Measurements from ENCODE around the gene SPTY2D1.
A peak's percentile ranks its signal among the peaks of the same experiment; 100 is the strongest.
"Not testable (repeated sequence)": the region's sequence is repeated elsewhere in the genome, so short reads cannot be mapped to it uniquely, and the experiment has no call there.

SPTY2D1 gene

DNA sequence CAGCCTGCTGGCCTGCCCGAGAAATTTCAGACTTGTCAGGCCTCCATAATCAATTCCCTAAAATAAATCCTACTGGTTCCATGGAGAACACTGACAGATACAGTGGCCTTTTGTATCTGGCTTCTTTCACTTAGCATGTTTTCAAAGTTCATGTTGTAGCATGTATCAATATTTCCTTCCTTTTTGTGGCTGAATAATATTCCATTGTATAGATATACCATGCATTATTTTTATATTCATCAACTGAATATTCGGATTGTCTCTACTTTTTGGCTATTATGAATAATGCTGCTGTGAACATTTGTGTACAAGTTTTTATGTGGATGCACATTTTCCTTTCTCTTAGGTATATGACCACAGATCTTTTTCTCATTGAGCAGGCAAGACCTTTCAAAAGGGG, 10.4 kb downstream of the SPTY2D1 start:
- no peak for DNase-seq

DNA sequence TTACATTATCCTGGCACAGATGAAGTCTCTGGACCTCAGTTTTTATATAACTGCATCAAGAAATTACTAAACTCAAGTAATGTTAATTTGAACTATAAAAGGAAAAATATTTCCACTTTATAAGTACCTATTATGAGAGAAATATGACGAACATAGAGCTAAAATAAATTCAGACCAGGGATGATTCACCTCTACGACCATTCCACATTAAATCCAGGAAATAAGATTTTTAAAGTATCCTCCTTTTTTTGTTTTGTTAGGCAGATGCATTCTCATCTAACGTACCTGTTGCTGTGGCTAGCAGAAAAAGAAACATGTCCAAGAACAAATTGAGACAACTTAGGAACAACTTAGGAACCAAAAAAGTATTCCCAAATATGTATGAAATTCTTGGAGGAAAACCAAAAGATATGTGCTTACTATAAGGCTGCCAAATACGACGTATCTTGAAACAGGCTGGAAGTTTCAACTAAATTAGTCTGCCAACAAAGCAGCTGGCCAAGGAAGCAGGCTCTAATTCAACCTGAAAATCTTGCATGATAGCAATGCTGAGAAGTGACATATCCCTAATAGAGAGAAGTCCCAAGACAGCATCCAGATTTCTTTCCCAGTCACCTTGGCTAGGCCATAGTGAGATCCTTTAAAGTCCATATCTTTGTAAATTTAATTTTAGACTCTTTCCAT, 15.7 kb downstream of the SPTY2D1 start:
- DNase-seq: no peak

DNA sequence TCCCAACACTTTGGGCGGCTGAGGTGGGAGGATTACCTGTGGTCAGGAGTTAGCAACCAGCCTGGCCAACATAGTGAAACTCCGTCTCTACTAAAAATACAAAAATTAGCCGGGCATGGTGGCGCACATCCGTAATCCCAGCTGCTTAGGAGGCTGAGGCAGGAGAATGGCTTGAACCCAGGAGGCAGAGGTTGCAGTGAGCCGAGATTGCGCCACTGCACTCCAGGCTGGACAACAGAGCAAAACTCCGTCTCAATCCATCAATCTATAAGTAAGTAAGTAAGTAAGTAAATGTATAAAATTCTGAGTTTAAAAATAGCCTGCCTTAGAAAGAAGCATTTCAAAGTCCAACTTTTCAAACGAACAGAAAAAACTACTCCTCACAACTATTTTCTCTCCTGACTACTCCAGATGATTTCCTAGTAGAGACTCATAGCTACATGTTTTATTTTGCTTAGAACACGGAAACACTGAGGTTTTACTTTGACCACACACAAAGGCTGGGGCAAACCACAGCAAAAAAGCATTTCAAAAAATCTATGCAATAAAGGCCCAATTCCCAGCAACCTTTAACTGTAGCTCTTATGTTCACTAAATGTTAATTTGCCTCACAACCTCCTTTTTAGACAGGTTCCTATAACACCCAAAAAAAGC, 16.3 kb downstream of the SPTY2D1 start:
- DNase-seq: no peak

DNA sequence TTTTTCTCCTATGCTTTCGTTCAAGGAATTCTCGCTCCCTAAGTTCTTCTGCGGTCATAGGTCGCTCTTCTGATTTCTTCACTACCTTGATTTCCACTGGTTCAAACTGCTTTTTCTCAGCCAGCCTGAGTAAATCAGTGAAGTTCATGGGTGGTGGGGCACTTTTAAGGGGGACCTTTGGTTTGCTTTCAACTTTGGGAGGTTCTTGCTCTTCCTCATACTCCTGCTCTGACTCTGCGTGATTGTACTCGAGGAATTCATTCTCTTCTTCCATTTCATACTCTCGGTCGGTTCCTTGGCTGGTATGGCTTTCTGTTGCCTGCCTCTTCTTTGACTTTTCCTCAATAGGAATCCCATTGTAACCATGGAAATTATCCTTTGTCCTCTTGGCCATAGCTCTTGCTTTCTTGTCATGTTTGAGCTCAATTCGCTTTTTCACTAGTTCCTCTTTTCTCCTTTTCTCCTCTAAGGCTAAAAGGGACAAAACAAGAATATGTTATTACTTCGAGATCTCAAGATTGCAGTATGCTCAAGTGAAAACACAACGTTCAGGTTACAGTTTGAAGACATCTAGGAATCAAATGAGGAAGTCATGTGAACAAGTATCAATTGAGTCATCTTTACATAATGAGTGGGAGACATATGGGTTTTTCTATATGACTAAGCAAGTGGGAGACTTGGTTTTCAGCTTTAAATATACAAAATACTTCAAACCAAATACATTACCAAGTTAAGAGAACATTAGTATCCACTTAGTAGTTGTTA, 18.3 kb downstream of the SPTY2D1 start:
- no peak for DNase-seq

DNA sequence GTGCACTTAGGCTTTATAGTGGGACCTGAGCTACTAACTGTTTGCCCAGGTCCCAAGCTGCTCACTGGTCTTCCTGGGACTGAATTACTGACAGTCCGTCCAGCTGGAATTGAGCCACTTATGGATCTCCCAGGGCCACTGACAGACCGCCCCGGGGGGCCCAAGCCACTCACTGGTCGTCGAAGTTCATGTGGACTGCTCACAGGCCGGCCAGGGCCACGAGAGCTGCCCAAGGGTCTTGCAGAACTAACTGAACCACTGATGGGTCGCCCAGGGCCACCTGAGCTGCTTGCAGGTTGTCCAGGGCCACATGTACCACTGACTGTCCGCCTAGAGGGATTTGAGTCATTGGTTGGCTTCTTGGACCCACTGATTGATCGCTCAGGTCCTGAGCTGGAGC, 19.5 kb downstream of the SPTY2D1 start:
- no peak for DNase-seq

DNA sequence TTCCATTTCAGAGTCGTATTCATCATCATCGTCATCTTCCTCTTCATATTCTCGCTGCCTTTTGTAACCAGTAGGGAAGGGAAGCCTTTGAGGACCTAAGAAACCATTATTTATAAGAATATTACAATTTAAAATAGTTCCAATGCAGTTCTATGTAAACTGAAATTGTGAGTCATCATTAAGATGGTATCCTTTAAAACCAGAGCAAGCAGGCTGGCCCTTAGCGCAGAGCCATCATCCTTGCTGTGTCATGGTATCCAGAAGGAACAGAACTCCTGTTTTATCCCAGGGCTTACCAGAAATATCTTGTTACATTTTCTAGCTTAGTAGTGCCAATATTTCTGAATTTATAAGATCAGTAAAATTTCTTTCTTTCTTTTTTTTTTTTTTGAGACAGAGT, 21.7 kb downstream of the SPTY2D1 start:
- no peak for DNase-seq

DNA sequence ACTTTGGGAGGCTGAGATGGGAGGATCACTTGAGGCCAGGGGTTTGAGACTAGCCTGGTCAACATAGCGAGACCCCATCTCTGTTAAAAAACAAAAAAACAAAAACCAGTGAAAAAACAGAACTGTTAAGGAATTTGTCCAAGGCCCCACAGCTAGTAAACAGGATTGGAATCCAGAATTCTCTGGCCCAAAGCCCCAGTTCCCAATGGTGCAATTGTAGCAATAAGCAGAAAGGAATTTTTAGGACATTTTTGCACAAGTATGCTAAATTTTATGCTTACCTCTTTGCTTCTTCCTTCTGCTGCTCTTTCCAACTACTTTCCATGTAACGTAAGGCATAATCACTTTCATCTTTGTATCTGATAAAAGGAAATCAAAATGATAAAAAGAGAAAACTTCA, 22.9 kb downstream of the SPTY2D1 start:
- DNase-seq: no peak

DNA sequence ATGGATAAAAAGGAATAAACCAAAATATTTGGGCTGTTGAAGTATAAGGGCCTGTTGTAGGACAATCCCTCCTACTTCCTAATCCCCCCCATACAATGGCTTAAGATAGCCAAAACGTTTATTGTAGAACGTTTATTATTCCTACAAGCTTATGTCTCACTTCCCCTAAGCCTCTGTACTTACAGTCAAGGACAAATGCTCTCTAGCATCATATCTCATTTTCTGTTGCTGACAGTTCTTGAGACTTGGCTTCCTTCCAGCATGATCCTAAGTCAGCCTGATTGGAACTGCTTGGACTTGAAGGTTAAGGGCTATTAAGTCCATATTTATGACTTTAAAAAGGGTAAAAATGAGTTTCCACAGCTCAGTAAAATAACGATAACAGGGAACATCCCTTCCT, 25.8 kb downstream of the SPTY2D1 start:
- DNase-seq: no peak

DNA sequence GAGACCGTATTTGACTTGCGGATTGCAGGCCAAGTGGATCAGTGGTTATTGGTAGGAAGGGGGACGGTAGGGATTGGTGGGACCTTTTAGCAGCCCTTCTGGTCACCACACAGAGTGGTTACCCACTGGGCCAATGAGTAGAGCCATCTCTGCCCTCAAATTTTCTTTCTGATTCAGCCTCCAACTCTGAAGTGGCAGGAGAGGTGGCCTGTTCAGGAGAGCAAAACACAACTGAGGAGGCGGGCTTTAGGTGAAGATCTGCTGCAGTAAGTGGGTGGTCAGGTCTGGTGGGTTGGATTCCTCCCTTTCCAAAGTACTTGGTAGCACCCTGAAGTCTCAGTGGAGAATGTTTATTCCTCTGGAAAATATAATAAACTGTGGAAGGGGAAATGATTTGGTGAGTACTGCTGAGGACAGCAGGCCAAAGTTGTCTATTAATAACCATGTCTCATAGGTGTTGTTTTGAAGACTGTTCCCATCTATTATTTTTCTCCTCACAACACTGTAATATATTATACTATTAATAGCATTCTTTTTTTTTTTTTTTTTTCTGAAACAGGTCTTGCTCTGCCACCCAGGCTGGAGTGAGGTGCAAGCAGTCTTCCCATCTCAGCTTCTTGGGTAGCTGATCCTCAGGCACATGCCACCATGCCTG, 33.1 kb downstream of the SPTY2D1 start:
- no peak for DNase-seq

DNA sequence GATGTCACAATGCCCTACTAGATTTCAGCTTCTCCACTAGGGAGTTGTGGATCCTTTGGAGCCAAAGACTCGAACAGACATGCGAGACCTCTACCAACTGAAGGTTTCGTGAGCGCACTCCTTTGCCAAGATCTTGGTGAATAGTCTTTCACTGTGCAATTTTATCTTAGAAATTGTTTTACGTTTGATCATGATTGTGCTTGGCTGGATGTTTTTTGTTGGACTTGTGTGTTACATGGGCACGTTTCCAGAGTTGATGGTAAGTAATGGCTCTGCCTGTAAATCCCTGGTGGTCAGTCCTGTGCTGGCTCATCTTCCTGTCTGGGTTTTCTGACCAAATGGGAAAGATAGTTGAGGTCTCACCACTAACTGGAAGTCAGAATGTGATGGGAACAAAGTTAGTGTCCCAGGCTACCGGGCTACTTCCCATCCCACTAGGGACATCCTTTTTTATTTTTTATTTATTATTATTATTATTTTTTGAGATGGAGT, 34.4 kb downstream of the SPTY2D1 start, which contains the start of gene MISFA:
MISFA (plus strand) TSS at position 51 of the 492 bp plus-strand sequence; CDS start at position 191, 140 bp downstream.
- DNase-seq: no peak

DNA sequence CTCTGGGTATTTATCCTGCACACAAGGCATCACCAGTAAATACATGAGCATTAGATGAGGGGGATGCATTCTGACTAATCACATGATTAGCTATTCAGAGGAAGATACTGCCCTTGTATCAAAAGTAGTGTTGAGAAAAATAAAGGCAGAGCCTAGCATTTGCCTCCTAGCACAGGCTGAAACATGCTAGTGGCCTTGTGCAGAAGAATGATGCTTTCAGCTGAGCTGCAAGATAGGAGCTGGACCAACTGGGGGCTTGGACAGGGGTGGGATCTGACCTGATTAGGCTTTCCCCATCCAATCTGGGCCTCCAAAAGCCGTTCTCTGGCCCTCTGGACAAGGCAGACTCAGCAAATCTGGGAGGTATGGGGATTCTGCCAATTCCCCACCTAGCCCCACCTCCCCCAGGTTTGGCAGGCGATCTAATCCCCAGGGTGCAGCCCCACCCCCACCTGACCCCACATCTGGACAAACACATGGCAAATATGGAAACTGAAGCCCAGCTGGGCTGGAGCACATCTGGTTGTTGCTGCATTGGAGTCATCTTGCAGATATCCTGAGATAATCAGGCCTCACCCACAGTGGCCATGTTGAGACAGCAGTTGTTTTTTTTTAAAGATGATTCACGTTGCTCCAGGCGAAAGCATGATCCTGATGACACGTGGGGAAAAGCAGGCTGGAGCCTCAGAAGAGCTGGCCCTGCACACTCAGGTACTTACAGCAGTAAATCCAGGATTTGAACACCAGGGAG, 39.0 kb downstream of the SPTY2D1 start:
- no peak for DNase-seq

DNA sequence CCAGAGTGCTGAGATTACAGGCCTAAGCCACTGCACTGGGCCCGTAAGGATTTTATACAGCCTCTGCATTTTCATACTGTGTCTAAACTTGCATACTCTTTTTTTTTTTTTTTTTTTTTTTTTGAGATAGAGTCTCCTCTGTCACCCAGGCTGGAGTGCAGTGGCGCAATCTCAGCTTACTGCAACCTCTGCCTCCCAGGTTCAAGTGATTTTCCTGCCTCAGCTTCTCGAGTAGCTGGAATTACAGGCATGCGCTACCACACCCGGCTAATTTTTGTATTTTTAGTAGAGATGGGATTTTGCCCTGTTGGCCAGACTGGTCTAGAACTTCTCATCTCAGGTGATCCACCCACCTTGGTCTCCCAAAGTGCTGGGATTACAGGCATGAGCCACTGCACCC, 40.1 kb downstream of the SPTY2D1 start:
- not testable (repeated sequence) for DNase-seq

DNA sequence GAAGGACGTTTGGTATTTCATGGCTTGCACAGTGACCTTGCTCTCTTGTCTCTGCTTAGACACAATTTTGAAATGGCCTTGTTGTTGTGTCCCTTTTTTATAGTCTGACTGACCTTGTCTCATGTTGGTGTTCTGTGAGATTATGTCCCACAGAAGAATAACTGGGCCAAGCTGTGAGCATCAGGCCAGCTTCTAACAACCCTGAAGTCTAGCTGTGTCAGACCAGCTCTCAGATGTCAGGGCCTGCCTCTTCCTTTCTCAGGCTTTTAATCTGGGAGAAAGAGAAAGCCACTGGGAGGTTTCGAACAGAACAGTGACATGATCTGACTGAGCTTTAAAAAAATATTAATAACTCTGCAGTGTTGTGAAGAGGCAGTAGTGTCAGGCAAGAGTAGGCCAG, 43.6 kb downstream of the SPTY2D1 start:
- no peak for DNase-seq

DNA sequence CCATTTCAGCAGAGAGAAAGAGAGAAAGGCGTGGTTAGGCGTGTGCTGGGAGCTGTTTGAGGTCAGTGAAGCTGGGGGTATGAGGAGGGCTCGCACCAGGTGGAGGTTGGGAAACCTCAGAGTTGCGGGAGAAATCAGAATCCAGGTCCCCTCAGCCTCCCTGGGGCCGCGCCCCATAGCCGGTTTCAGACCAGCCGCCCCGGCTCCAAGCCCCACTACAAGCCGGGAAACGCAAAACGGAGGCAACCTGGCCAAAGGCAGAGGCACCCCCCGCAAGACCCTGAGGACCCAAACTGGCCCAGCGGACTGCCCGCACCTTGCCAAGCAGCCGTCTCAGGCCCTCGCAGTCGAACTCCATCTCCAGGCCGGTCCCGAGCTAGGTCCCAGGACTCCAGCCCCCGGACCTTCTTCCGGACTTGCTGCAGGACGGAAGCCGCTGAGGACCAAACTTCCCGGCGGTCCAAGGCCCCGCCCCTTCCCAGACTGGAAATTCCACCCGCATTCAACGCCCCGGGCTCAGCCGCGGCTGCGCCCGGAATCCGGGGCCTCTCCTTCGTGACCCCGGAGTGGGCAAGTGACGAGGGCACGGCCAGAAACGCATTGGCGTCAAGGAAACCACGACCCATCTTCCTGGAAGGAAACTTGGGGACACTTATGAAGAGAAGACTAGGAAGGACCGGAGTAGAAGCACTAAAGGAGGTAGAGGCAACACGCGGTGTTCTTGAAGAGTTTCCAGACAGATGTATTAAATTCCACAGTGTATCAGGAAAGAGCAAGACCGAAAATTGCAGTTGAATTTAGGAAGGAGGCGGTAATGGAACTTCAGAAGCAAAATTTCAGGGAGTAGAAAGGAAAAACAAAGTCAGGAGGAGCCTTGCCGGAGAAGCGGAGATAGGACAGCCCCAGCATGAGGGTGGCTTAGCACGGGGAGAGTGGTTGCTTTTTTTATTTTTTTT, 45.6 kb downstream of the SPTY2D1 start, which contains the start of gene UEVLD:
UEVLD (minus strand) TSS at position 438 of the 956 bp plus-strand sequence; CDS start at position 358, 80 bp downstream.
- DNase-seq: peak; percentile 91

DNA sequence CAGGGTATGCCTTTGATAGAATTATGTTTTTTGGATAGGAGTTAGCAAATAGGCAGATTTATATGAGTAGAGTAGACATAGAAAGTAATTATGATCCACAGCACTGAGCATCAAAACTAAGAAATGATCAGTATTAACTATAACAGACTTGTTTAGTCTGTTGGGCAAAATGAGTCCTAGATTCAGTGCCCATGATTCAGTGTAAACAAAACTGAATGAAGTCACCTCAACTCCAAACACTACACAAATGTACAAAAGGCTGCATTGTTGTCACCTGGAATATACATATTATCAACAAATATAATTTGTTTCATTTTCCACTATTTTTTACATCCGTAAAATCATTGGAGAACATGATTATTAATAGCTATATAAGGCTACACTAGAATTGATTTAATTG, 52.3 kb downstream of the SPTY2D1 start:
- DNase-seq: no peak

DNA sequence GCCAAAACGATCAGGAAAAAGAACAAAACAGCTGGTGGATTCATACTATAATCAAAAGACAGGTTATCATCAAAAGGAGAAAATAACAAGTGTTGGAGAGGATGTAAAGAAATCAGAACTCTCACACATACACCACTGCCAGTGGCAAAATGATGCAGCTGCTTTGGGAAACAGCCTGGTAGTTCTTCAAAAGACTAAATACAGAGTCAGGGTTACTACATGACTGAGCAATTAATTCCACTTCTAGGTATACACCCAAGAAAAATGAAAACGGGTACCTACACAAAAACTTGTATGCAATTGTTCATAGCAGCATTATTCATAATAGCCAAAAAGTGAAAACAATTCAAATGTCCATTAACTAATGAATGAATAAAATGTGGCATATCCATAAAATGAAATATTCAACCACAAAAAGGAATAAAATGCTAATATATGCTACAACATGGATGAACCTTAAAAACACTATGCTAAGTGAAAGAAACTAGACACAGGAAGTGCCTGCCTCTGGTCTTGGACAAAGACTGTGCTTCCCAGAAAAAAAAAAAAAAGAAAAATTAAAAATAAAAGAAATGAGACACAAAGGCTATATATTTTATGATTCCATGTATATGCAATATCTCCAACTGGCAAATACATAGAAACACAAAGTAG, 53.9 kb downstream of the SPTY2D1 start:
- DNase-seq: no peak

DNA sequence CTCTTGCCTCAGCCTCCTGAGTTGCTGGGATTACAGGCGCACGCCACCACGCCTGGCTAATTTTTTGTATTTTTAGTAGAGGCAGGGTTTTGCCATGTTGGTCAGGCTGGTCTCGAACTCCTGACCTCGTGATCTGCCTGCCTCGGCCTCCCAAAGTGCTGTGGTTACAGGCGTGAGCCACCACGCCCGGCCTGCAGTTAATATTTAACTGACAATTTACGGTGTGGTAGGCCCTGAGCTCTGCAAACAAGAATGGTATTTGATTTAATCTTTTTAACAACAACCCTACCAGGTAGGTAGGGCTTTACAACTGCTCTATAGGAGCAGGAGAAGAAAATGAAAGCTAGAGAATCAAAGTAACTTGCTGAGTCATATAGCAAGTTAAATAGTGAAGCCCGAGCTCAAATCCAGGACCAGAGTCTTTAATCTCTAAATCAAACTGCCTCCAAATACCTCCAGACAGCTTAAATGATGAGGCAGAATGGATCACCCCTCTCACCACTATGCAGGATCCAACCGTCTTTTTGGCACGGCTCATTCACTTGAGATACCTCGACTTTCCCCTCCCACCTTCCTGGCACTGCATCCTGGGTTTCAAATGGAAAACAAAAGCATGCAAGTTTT, 55.1 kb downstream of the SPTY2D1 start:
- DNase-seq: no peak

DNA sequence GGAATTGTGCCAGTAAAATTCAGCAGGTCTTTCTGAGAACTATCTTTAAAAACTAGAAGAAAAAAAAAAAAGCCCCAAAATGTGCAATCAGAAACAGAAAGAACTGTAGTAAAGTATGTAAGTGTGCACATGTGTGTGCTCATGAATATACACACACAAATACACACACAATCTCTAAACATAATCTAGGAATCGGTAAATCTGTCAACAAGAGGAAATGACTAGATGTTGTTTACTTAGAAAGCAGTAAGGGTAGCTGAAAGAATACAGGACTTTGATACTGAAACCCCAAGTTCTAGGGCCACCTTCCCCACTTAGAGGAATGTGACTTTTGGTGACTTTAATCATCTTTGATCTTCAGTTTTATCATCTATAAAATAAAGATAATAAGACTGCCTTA, 58.8 kb downstream of the SPTY2D1 start:
- DNase-seq: no peak

DNA sequence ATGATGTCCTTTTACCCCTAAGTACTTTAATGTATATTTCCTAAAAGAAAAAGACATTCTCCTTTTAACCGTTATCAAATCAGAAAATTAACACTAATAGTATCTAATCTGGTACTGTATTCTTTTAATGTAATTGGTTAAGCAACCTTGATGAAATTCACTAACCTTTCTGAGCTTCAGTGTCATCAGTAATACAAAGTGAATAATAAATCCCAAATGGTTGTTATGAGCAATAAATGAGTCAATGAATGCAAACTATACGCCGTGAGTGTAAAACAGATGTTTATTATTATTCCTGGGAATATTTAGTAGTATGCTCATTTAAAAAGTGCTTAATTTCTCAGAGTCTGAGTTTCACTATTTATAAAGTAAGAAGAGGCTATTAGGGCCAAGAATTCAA, 67.1 kb downstream of the SPTY2D1 start:
- DNase-seq: no peak

DNA sequence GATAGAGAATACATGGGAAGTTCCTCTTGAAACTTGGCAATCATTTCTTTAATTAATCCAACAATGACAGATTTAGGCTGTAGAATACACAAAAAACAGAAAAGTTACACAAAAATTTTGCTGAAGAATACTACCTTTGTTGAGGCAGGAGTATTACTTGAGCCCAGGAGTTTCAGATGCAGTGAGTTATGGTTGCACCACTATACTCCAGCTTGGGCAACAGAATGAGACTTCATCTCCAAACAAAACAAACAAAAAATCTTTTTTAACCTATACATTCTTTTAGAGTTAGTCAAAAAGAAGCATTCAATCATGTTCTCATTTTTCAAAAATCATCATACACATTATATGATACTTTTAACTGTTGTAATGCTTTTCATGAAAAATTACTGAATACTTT, 67.7 kb downstream of the SPTY2D1 start:
- DNase-seq: no peak

Data from right kidney (tissue), 1 donor.